B cell (primary cell): ENCODE measurements around the gene B3GNT9. TPM values are rescaled to one million over a fixed set of nuclear protein-coding genes. Genes with fewer than 3 reads are reported as not detected.

Source experiments
- ATAC-seq: fragments of 200-7000 bp; cut with Tn5 transposase; one replicate; pipeline ENCODE4 v1.10.0; 2021; ENCODE audit warnings: low read depth, mild to moderate bottlenecking, moderate number of reproducible peaks, moderate library complexity
- CTCF ChIA-PET: fragments of 350-600 bp; sonication (Branson Sonifier 250); formaldehyde crosslinking; loops from one replicate; lab custom pipeline; 2021; ENCODE audit warnings: antibody characterized with exemption, inconsistent platforms; lab: Charles Lee
- POLR2A ChIA-PET: fragments of 350-600 bp; sonication (Branson Sonifier 250); formaldehyde crosslinking; loops from one replicate; lab custom pipeline; 2021; ENCODE audit warnings: antibody characterized with exemption; lab: Charles Lee
- DNase-seq: peaks from one replicate; pipeline ENCODE4 v3.0.0; 2013
- H2AFZ ChIP-seq: 2 replicates; pipeline ENCODE4 v1.6.1; 2012; ENCODE audit warnings: mild to moderate bottlenecking, low read depth, low read length; ENCODE audit not compliant: insufficient read depth, poor library complexity, severe bottlenecking
- H3K27ac ChIP-seq, 2 donors: 1 replicate in 1 of 2; 2 replicates in 1 of 2; pipeline ENCODE4 v1.5.1; 2012 to 2013; ENCODE audit warnings: low read length in 2 of 2, mild to moderate bottlenecking in 2 of 2, moderate library complexity in 1 of 2
- H3K27me3 ChIP-seq, 4 experiments: fragments of 200-600 bp in 1 of 4; sonication (generic) in 1 of 4; replicated peaks in 1 of 4; 1 replicate in 2 of 4; 2 replicates in 2 of 4; pipeline versions ENCODE4 v1.6.1 to v1.7.0; 2013 to 2016; ENCODE audit warnings: low read length in 3 of 4, mild to moderate bottlenecking in 2 of 4, mixed read lengths in 1 of 4, moderate library complexity in 1 of 4; ENCODE audit not compliant: insufficient read depth in 4 of 4, control insufficient read depth in 3 of 4; ENCODE audit errors: control extremely low read depth in 1 of 4
- H3K36me3 ChIP-seq, 2 experiments: replicated peaks in 1 of 2; 1 replicate in 1 of 2; 2 replicates in 1 of 2; pipeline versions ENCODE4 v1.6.1 to v1.7.1; 2013; ENCODE audit warnings: low read length in 1 of 2; ENCODE audit not compliant: insufficient read depth in 2 of 2, control insufficient read depth in 1 of 2; ENCODE audit errors: control extremely low read depth in 1 of 2, extremely low read depth in 1 of 2
- H3K4me1 ChIP-seq, 2 donors: fragments of 200-600 bp in 1 of 2; sonication (generic) in 1 of 2; 1 replicate in 1 of 2; 2 replicates in 1 of 2; pipeline versions ENCODE4 v1.5.1 to v1.6.1; 2013 to 2017; ENCODE audit warnings: low read length in 2 of 2; ENCODE audit not compliant: control insufficient read depth in 2 of 2, insufficient read depth in 2 of 2
- H3K4me2 ChIP-seq: replicated peaks from 2 replicates; pipeline ENCODE3; 2012; ENCODE audit warnings: mild to moderate bottlenecking, low read depth, low read length; ENCODE audit not compliant: poor library complexity, severe bottlenecking
- H3K4me3 ChIP-seq, 5 experiments: fragments of 200-600 bp in 1 of 5; sonication (generic) in 1 of 5; 1 replicate in 3 of 5; 2 replicates in 2 of 5; pipeline versions ENCODE4 v1.5.1 to v1.7.0; 2011 to 2016; ENCODE audit warnings: low read length in 4 of 5, mild to moderate bottlenecking in 4 of 5, low read depth in 2 of 5, control low read depth in 1 of 5, moderate library complexity in 1 of 5; ENCODE audit not compliant: insufficient read depth in 1 of 5; ENCODE audit errors: control extremely low read depth in 1 of 5, extremely low read depth in 1 of 5
- H3K79me2 ChIP-seq: fragments of 200-600 bp; sonication (generic); one replicate; pipeline ENCODE4 v1.6.0; 2016; ENCODE audit warnings: low read length; ENCODE audit not compliant: control insufficient read depth, insufficient read depth
- H3K9ac ChIP-seq: fragments of 200-600 bp; sonication (generic); 2 replicates; pipeline ENCODE4 v1.6.1; 2017; ENCODE audit warnings: mild to moderate bottlenecking, low read length, moderate library complexity
- H3K9me3 ChIP-seq, 3 donors: one replicate each; pipeline versions ENCODE4 v1.6.1 to v1.7.1; 2013; ENCODE audit warnings: low read length in 2 of 3; ENCODE audit not compliant: control insufficient read depth in 2 of 3, insufficient read depth in 1 of 3; ENCODE audit errors: control extremely low read depth in 1 of 3
- H4K20me1 ChIP-seq: 2 replicates; pipeline ENCODE4 v1.6.0; 2012; ENCODE audit warnings: mild to moderate bottlenecking, low read length; ENCODE audit not compliant: insufficient read depth, control insufficient read depth, poor library complexity, severe bottlenecking
- H3K27ac Mint-ChIP-seq: one replicate; pipeline ENCODE4 v1.8.0; 2021; ENCODE audit warnings: mixed read lengths
- H3K27me3 Mint-ChIP-seq: one replicate; pipeline ENCODE4 v1.8.0; 2021; ENCODE audit warnings: mixed read lengths
- H3K4me1 Mint-ChIP-seq: one replicate; pipeline ENCODE4 v1.8.0; 2021; ENCODE audit warnings: mixed read lengths
- H3K4me3 Mint-ChIP-seq: one replicate; pipeline ENCODE4 v1.8.0; 2021; ENCODE audit warnings: mixed read lengths
- H3K9me3 Mint-ChIP-seq: one replicate; pipeline ENCODE4 v1.8.0; 2022; ENCODE audit warnings: mixed read lengths; ENCODE audit not compliant: insufficient read depth
- CTCF ChIP-seq: fragments of 200-600 bp; IDR thresholded peaks from one replicate; pipeline ENCODE4 v1.8.0; 2022; ENCODE audit warnings: antibody characterized with exemption, mild to moderate bottlenecking
- EZH2 ChIP-seq: IDR thresholded peaks from 2 replicates; pipeline ENCODE4 v1.6.1; 2012; ENCODE audit warnings: borderline replicate concordance, low read depth, mild to moderate bottlenecking, moderate library complexity, low read length; ENCODE audit not compliant: insufficient read depth, poor library complexity, severe bottlenecking
- WGBS: methylation state at CpG from one replicate; pipeline ENCODE4 v1.1.5; 2013; ENCODE audit warnings: missing lambda C conversion rate; ENCODE audit not compliant: insufficient coverage; 5-methylcytosine and 5-hydroxymethylcytosine counted together
- intact Hi-C: fragments of 100-400 bp; cut with micrococcal nuclease; formaldehyde crosslinking; loops from one replicate; pipeline ENCODE4 v1.10.0; 2022
- polyA plus RNA-seq: library from polyadenylated mRNA; depleted of rRNA; stranded (reverse); fragments of >200 nt; gene quantifications from 2 replicates; pipeline ENCODE4 v1.2.3, GENCODE V29; 2012
- total RNA-seq, 2 donors: library from RNA; stranded (reverse); fragments of 120-200 nt in 1 of 2; gene quantifications; 1 replicate in 1 of 2; 2 replicates in 1 of 2; pipeline versions ENCODE4 v1.2.3 to v1.2.4, GENCODE V29; 2013 to 2022

Gene B3GNT9
- total and polyA plus RNA-seq, 2 donors (not counting 1 experiment from before 2014, with no cell fraction given) = 1.6 to 2.5 TPM

DNA sequence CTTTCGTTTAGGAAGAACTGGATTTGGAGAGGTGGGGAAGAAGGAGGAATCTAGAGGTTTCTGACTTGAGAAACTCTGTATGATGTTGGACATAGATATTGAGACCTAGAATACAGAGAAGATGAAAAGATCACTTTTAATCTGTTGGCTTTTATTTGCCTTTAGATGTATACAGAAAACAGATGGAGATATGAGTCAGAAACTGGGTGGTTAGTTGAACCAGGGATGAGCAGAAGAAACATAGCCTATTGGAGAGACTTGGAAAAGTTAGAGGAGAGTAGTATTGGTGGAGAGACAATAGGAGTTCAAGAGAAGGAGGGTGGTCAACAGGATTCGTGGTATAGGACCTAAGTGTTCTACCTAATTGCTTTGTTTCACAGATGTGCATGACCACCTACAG is 36.0 kb downstream of the B3GNT9 start:
- peaks cover 26% of the 10 kb centered on the region for H4K20me1 ChIP-seq
- no peak overlapping the region for H3K9ac ChIP-seq
- peaks cover under 1 to 4% of the 10 kb centered on the region in 2 experiments for H3K36me3 ChIP-seq
- CTCF ChIA-PET = interaction anchor here (1.1 kb wide), 1 partner anchor 41 kb away, joined by 3 read pairs; no protein-coding TSS in a partner anchor
- H3K4me1 ChIP-seq = peaks cover 11 to 16% of the 10 kb centered on the region in 2 donors
- no peak overlapping the region for H3K4me3 ChIP-seq
- no peak for DNase-seq
- ATAC-seq = no peak
- no peaks in the 10 kb centered on the region for H3K27me3 ChIP-seq
- TF ChIP-seq CTCF (no peak), EZH2 (no peak)
- H3K27ac ChIP-seq = no peak overlapping the region
- H3K27ac Mint-ChIP-seq = no peak overlapping the region
- H2AFZ ChIP-seq = no peak overlapping the region
- no peaks in the 10 kb centered on the region for H3K27me3 Mint-ChIP-seq
- no peaks in the 10 kb centered on the region for H3K9me3 ChIP-seq
- peaks cover 75% of the 10 kb centered on the region for H3K79me2 ChIP-seq
- H3K4me1 Mint-ChIP-seq = peaks cover 19% of the 10 kb centered on the region
- POLR2A ChIA-PET = no interaction called here
- H3K4me3 Mint-ChIP-seq = no peak overlapping the region
- H3K9me3 Mint-ChIP-seq = no peaks in the 10 kb centered on the region
- intact Hi-C loops = no loop called here
- WGBS = 77% methylated on average over 2 of the region's 2 CpGs
- H3K4me2 ChIP-seq = no peak overlapping the region

GRCh38 chr16:67112591-67113399 is 38.0 kb downstream of the B3GNT9 start:
- H3K36me3 ChIP-seq = peaks cover 0 to 4% of the 10 kb centered on the region in 2 experiments
- ChIA-PET CTCF (interaction anchor here (0.9 to 1.3 kb wide), 3 partner anchors 27 to 65 kb away, joined by 3 to 8 read pairs (median 3); no protein-coding TSS in a partner anchor), POLR2A (interaction anchor here (0.7 kb wide), 1 partner anchor 56 kb away, joined by 4 read pairs; no protein-coding TSS in a partner anchor)
- TF ChIP-seq EZH2 (no peak), CTCF (no peak)
- H3K9ac ChIP-seq = no peak overlapping the region
- H4K20me1 ChIP-seq = peaks cover 26% of the 10 kb centered on the region
- H2AFZ ChIP-seq = no peak overlapping the region
- WGBS = 100% methylated on average over 2 of the region's 4 CpGs
- no peaks in the 10 kb centered on the region for H3K27me3 ChIP-seq
- peaks cover 64% of the 10 kb centered on the region for H3K79me2 ChIP-seq
- no peak overlapping the region for H3K4me2 ChIP-seq
- no peak for ATAC-seq
- no peak overlapping the region for H3K27ac Mint-ChIP-seq
- H3K4me1 ChIP-seq = peaks cover 15 to 23% of the 10 kb centered on the region in 2 donors
- H3K4me3 Mint-ChIP-seq = no peak overlapping the region
- intact Hi-C loops = no loop called here
- peaks cover 25% of the 10 kb centered on the region for H3K4me1 Mint-ChIP-seq
- H3K27ac ChIP-seq = no peak overlapping the region
- DNase-seq = no peak
- H3K4me3 ChIP-seq = no peak overlapping the region
- no peaks in the 10 kb centered on the region for H3K9me3 ChIP-seq
- H3K27me3 Mint-ChIP-seq = no peaks in the 10 kb centered on the region
- no peaks in the 10 kb centered on the region for H3K9me3 Mint-ChIP-seq
